Urothelium cell line (cell line): ENCODE data around the gene DPYD.

Experiments used
- DNase-seq: peaks from one replicate; pipeline ENCODE4 v3.0.0; 2011; ENCODE audit warnings: low spot score, mixed read lengths
- FAIRE-seq: peaks from 2 replicates; lab custom pipeline; 2011; peaks lifted over from hg19 to GRCh38; lab: Jason Lieb, UNC

DPYD gene

DNA sequence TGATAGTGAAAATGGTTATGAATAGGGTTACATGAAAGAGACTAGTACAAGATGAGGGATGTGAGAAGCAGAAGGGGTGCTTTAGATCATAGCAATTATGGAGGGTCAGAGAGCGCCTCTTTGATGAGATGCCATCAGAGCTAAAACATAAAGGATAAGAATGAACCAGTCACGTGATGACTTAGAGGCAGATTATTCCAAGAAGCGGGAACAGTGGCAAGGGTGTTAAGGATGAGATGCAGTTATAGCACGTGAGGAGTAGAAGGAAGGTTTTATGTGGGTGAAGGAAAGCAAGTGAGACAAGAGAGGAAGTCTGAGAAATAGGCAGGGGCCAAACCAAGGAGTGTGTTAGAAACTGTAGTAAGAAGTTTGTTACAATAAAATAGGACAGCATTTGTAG is 360.1 kb downstream of the DPYD start:
- FAIRE-seq (no peak), DNase-seq (no peak)

GRCh38 chr1:97553971-97554370 is 366.9 kb downstream of the DPYD start:
- no peak for DNase-seq
- FAIRE-seq: no peak

DNA sequence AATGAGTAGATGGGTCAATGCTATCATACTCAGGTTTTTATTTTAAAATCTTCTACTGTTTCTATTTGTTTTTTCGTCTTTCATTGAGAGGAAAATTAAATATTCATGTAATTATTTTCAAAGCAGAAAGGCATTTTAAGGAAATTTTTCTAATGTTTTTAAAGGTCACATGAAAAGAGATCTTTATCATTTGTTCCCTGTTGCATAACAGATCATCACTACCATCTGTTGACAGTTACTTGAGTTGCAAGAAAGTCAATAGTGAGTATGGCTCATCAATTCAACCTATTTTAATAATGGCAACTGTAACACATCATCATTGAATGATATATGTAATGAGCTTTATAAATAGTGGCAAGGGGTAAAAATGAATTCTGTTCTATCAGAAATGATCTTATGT is 369.7 kb downstream of the DPYD start:
- no peak for FAIRE-seq
- no peak for DNase-seq

- no peak for DNase-seq
- FAIRE-seq: no peak
Observed at GRCh38 chr1:97545446-97545845, 375.4 kb downstream of the DPYD start.

DNA sequence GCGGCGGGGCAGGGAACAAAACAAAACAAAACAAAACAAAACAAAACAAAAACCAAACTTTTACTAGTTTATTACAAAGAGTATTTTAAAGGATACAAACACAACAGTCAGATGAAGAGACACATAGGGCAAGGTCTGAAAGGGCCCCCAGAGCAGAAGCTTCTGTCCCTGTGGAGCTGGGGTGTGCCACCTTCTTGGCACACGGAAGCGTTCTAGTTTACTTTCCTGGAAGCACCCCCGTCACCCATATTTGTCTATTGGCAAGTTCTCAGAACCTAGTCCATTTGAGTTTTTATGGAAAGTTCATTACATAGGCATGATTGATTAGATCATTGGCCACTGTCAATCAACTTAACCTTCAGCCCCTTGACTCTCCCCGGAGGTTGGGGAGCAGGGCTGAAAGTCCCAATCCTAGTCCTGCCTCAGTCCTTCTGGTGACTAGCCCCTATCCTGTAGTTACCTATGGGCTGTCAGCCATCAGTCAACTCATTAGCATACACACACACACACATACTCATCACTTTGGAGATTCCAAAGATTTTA is 380.4 kb downstream of the DPYD start:
- no peak for FAIRE-seq

GRCh38 chr1:97538113-97538512 is 382.7 kb downstream of the DPYD start:
- no peak for DNase-seq
- no peak for FAIRE-seq

More for the DNA sequence above, 380.4 kb downstream of the DPYD start:
- DNase-seq: no peak

DNA sequence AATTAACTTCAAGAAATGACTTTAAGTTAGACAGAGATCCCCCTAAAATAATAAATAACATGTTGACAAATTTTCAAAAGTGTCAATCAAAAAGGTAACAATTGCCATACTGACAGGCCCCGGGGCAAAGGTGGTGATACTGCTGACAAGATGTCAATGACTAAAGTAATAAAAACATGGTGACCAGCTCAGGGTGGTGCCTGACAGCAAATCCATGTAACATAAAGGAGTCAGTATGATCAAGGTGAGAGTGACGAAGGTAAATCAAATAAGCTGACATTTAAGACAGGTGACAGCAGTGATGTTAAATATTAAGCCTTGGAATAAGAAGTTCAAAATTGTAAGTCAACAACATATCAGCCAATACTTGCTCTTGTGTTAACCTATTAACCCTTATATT is 387.5 kb downstream of the DPYD start:
- DNase-seq: no peak
- FAIRE-seq: no peak

GRCh38 chr1:97529600-97529999 is 391.2 kb downstream of the DPYD start:
- FAIRE-seq: no peak

DNA sequence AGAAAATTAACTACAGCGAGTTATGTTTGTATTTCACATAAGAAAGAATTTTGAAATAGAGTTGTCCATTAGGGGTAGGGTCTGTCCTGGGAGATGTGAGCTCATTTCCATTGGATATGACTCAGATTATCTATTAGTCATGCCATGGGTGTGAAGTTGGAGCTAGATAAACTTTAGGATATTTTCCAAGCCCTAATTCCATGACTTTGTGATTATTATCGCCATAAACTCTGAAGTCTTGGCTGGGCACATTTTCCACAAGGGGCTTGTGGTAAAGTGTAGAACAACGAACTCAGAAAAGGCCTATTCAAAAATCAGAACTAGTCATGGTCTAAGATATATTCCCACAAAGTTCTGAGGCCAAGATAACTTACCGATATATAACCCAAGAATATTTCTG is 396.6 kb downstream of the DPYD start:
- no peak for FAIRE-seq

More at GRCh38 chr1:97529600-97529999, 391.2 kb downstream of the DPYD start:
- no peak for DNase-seq

DNA sequence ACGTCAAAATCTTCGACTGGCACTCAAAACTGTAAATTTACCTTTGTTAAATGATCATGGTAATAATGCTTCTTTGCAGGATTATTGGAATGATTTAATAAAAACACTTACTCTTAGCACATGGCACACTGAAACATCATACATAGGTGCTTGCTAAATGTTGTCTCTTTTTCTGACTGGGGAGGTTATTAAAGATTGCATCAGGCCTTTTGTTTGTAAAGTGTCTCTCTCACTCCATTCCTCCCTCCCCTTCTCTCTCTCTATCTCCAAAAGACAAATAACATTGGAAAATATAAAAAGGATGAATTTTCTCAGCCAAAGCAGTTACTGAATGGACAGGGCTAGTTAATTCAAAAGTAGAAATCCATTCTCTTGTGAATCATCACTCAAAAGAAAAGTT is 404.2 kb downstream of the DPYD start:
- DNase-seq (no peak), FAIRE-seq (no peak)

More for the DNA sequence above, 396.6 kb downstream of the DPYD start:
- DNase-seq: no peak

- DNase-seq (no peak), FAIRE-seq (no peak)
Observed at GRCh38 chr1:97508653-97509218, 412.1 kb downstream of the DPYD start.

GRCh38 chr1:97507863-97508262 is 413.0 kb downstream of the DPYD start:
- DNase-seq (no peak), FAIRE-seq (no peak)

- DNase-seq (no peak), FAIRE-seq (no peak)
Observed at GRCh38 chr1:97506368-97506767, 414.5 kb downstream of the DPYD start.

- FAIRE-seq (no peak), DNase-seq (no peak)
Observed at GRCh38 chr1:97505816-97506215, 415.0 kb downstream of the DPYD start.

DNA sequence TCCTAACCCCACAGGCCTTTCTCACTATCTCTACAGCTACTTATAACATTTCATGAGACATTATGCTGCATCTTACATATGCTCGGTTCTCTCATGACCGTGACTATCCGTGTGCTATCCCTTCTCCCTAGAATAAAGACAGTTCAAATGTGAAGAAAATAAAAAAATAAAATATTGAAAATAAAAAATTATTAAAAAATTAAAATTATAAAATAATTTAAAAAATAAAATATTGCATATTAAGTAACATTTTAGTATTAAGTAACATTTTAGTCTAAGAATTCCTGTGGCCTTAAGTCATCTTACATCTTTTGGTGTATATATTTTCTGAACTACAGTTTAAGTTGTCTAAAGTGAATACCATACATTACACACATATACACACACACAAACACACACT is 415.5 kb downstream of the DPYD start:
- no peak for DNase-seq
- FAIRE-seq: no peak

- DNase-seq (no peak), FAIRE-seq (no peak)
Observed at GRCh38 chr1:97502360-97502759, 418.5 kb downstream of the DPYD start.

DNA sequence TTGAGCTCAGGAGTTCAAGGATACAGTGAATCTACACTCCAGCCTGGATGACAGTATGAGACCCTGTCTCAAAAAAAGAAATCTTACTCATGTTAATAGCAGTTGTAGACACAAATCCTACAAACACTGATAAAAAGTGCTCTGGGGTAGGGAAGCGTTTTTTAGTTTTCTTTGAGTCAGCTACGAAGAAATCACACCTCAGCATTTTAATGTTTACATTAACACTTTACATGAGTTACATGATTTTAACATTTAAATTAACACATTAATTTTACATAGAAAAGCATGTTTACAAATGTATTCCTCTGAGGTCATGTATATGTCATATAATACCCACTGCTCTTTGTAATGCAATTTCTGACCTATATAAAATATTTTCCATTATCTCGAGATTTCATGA is 419.2 kb downstream of the DPYD start:
- FAIRE-seq (no peak), DNase-seq (no peak)

GRCh38 chr1:97500760-97501159 is 420.1 kb downstream of the DPYD start:
- no peak for DNase-seq
- FAIRE-seq: no peak

- FAIRE-seq: no peak
- no peak for DNase-seq
Observed at GRCh38 chr1:97499667-97500066, 421.2 kb downstream of the DPYD start.

- FAIRE-seq: no peak
- no peak for DNase-seq
Observed at GRCh38 chr1:97489834-97490233, 431.0 kb downstream of the DPYD start.

DNA sequence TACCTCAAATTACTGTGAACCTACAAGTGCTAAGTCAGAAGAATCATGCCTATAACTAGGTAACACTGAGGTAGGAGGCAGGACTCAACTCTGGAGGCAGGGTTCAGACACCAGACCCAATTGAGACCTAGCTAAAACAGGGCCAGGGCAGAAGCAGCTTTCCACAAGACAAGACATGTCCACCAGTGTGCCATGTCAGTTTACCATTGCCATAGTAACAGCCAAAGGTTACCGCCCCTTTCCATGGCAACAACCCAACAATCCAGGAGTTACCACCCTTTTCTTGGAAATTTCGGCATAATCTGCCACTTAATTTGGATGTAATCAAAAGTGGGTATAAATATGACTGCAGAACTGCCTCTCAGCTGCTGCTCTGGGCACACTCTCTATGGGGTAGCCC is 432.3 kb downstream of the DPYD start:
- FAIRE-seq: no peak
- no peak for DNase-seq

- no peak for DNase-seq
- FAIRE-seq: no peak
Observed at GRCh38 chr1:97482022-97482421, 438.8 kb downstream of the DPYD start.

DNA sequence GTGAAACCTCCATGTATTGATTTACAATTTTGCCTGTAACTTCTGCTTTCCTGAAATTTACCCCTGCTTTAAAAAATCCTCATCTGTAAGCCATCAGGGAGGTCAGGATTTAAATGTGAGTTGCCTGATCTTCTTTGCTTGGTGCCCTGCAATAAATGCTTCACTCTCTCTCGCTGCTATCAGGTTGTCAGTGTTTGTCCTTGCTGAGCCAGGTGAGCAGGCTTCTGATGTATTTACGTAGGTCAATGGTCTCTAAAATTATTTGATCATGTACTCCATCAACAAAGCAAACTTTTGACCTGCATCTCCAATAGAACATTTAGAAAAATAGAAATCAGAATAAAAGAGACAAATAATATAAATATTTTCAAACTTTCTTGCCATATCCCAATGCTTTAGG is 453.4 kb downstream of the DPYD start:
- FAIRE-seq (no peak), DNase-seq (no peak)
